ENCODE data around the gene RASA2.

- TF ChIP-seq POLR2A (IDR thresholded peaks at IDR 0.05) (no peak), CTCF (IDR thresholded peaks at IDR 0.05) (no peak)
These were observed 69.2 kb downstream of the RASA2 start for GRCh38 chr3:141556034-141556433.
